ENCODE results near the gene SIM2.

- TF ChIP-seq CTCF (IDR thresholded peaks at IDR 0.05) (no peak), EZH2 (IDR thresholded peaks at IDR 0.05; ENCODE audit: borderline replicate concordance, insufficient read depth, low read depth, low read length, poor library complexity, severe bottlenecking) (no peak)
Measured at GRCh38 chr21:36767096-36767495, 68.2 kb downstream of the SIM2 start.

Data from B cell (primary cell).